ENCODE results near the gene HOTAIR.

HOTAIR gene

GRCh38 chr12:54000116-54001114 lies 25.7 kb upstream of the HOTAIR start, which contains the start of gene HOXC9:
HOXC9 (plus strand) TSS chr12:54000161; CDS start chr12:54000189, 28 bp downstream.
- DNase-seq (ENCODE audit: low read depth in 2 of 2) = no peak

GRCh38 chr12:53999559-54000115 lies 24.9 kb upstream of the HOTAIR start:
- no peak for DNase-seq (ENCODE audit: low read depth in 2 of 2)

GRCh38 chr12:53998900-53999236 lies 24.1 kb upstream of the HOTAIR start:
- no peak for DNase-seq (ENCODE audit: low read depth in 2 of 2)

- no peak for DNase-seq (ENCODE audit: low read depth in 2 of 2)
Measured at GRCh38 chr12:53998110-53998899, 23.6 kb upstream of the HOTAIR start.

GRCh38 chr12:53997204-53998109 lies 22.7 kb upstream of the HOTAIR start:
- DNase-seq (ENCODE audit: low read depth in 2 of 2) = no peak

- DNase-seq (ENCODE audit: low read depth in 2 of 2) = no peak
Measured at GRCh38 chr12:53996240-53997203, 21.8 kb upstream of the HOTAIR start.

GRCh38 chr12:53995378-53996239 lies 20.9 kb upstream of the HOTAIR start:
- no peak for DNase-seq (ENCODE audit: low read depth in 2 of 2)

- DNase-seq (ENCODE audit: low read depth in 2 of 2) = no peak
Measured at GRCh38 chr12:53995002-53995377, 20.2 kb upstream of the HOTAIR start.

GRCh38 chr12:53994264-53995001 lies 19.7 kb upstream of the HOTAIR start:
- no peak for DNase-seq (ENCODE audit: low read depth in 2 of 2)

GRCh38 chr12:53994009-53994263 lies 19.2 kb upstream of the HOTAIR start:
- DNase-seq (ENCODE audit: low read depth in 2 of 2) = no peak

- DNase-seq (ENCODE audit: low read depth in 2 of 2) = no peak
Measured at GRCh38 chr12:53993162-53994008, 18.6 kb upstream of the HOTAIR start.

- no peak for DNase-seq (ENCODE audit: low read depth in 2 of 2)
Measured at GRCh38 chr12:53992377-53992889, 17.7 kb upstream of the HOTAIR start.

- DNase-seq (ENCODE audit: low read depth in 2 of 2) = no peak
Measured at GRCh38 chr12:53991077-53991460, 16.3 kb upstream of the HOTAIR start.

GRCh38 chr12:53990311-53991076 lies 15.7 kb upstream of the HOTAIR start:
- DNase-seq (ENCODE audit: low read depth in 2 of 2) = no peak

- DNase-seq (ENCODE audit: low read depth in 2 of 2) = no peak
Measured at GRCh38 chr12:53989227-53990113, 14.7 kb upstream of the HOTAIR start.

Measured in stimulated activated CD8-positive, alpha-beta memory T cell treated with anti-CD3 and anti-CD28 coated beads, Interleukin-15, amount 100 ng/mL, for 48 hours (primary cell).